ENCODE results near the gene EPHA1. TPM values are rescaled to one million over a fixed set of nuclear protein-coding genes. Genes with fewer than 3 reads are reported as not detected.
A peak's percentile ranks its signal among the peaks of the same experiment; 100 is the strongest.

The EPHA1 gene
- total and polyA plus RNA-seq, 2 donors (not counting 1 experiment from before 2014, with no cell fraction given) = 0.39 to 0.49 TPM

GRCh38 chr7:143410521-143411004, 1.9 kb upstream of the EPHA1 start:
- H3K9me3 ChIP-seq (ENCODE audit: control extremely low read depth in 1 of 3, control insufficient read depth in 2 of 3, insufficient read depth in 1 of 3, low read length in 2 of 3) = no peaks in the 10 kb centered on the region
- CTCF ChIA-PET = interaction anchor here (1.0 kb wide), 1 partner anchor 170 kb away, joined by 4 read pairs; no protein-coding TSS in a partner anchor
- peaks cover 27 to 29% of the 10 kb centered on the region in 2 donors for H3K4me1 ChIP-seq (ENCODE audit: control insufficient read depth in 2 of 2, insufficient read depth in 2 of 2, low read length in 2 of 2)
- H3K27ac Mint-ChIP-seq = no peak overlapping the region
- no peaks in the 10 kb centered on the region for H4K20me1 ChIP-seq (ENCODE audit: control insufficient read depth, insufficient read depth, low read length, poor library complexity, severe bottlenecking)
- no peaks in the 10 kb centered on the region for H3K9me3 Mint-ChIP-seq (ENCODE audit: insufficient read depth)
- 57% methylated on average over 5 of the region's 6 CpGs for WGBS (ENCODE audit: insufficient coverage)
- no peaks in the 10 kb centered on the region for H3K36me3 ChIP-seq (replicated peaks in 1 of 2; ENCODE audit: control extremely low read depth in 1 of 2, control insufficient read depth in 1 of 2, extremely low read depth in 1 of 2, insufficient read depth in 2 of 2, low read length in 1 of 2)
- H3K79me2 ChIP-seq (ENCODE audit: control insufficient read depth, insufficient read depth, low read length) = no peaks in the 10 kb centered on the region
- no peak for DNase-seq
- no peak overlapping the region for H3K4me3 ChIP-seq (ENCODE audit: control extremely low read depth in 1 of 5, extremely low read depth in 1 of 5, insufficient read depth in 1 of 5, low read depth in 2 of 5, low read length in 4 of 5)
- H3K4me2 ChIP-seq (replicated peaks; ENCODE audit: low read depth, low read length, poor library complexity, severe bottlenecking) = no peak overlapping the region
- intact Hi-C loops (cut with micrococcal nuclease) = loop anchor here (10.0 kb wide), 1 partner anchor 46 kb away; the partner anchor contains the start of gene FAM131B
- POLR2A ChIA-PET = no interaction called here
- peaks cover 0 to 41% (median 21%) of the 10 kb centered on the region in 4 experiments for H3K27me3 ChIP-seq (replicated peaks in 1 of 4; ENCODE audit: control extremely low read depth in 1 of 4, control insufficient read depth in 3 of 4, insufficient read depth in 4 of 4, low read length in 3 of 4)
- TF ChIP-seq EZH2 (IDR thresholded peaks at IDR 0.05; ENCODE audit: borderline replicate concordance, insufficient read depth, low read depth, low read length, poor library complexity, severe bottlenecking) = no peak
- no peak for TF ChIP-seq CTCF (IDR thresholded peaks at IDR 0.05)
- H3K4me3 Mint-ChIP-seq = peak overlapping the region; percentile 41
- no peak for ATAC-seq (ENCODE audit: low read depth)
- no peak overlapping the region for H3K27ac ChIP-seq (ENCODE audit: low read length in 2 of 2)
- H3K9ac ChIP-seq (ENCODE audit: low read length) = no peak overlapping the region
- H2AFZ ChIP-seq (ENCODE audit: insufficient read depth, low read depth, low read length, poor library complexity, severe bottlenecking) = no peak overlapping the region
- H3K4me1 Mint-ChIP-seq = peaks cover 29% of the 10 kb centered on the region
- H3K27me3 Mint-ChIP-seq = peaks cover 43% of the 10 kb centered on the region

GRCh38 chr7:143408252-143408685, 387 bp downstream of the EPHA1 start:
- Histone ChIP-seq H3K4me3 (ENCODE audit: control extremely low read depth in 1 of 5, extremely low read depth in 1 of 5, insufficient read depth in 1 of 5, low read depth in 2 of 5, low read length in 4 of 5) (no peak overlapping the region), H3K27me3 (replicated peaks in 1 of 4; ENCODE audit: control extremely low read depth in 1 of 4, control insufficient read depth in 3 of 4, insufficient read depth in 4 of 4, low read length in 3 of 4) (peaks cover 0 to 34% (median 16%) of the 10 kb centered on the region in 4 experiments), H3K4me2 (replicated peaks; ENCODE audit: low read depth, low read length, poor library complexity, severe bottlenecking) (peak overlapping the region; percentile 76), H4K20me1 (ENCODE audit: control insufficient read depth, insufficient read depth, low read length, poor library complexity, severe bottlenecking) (no peaks in the 10 kb centered on the region), H3K4me1 (ENCODE audit: control insufficient read depth in 2 of 2, insufficient read depth in 2 of 2, low read length in 2 of 2) (peaks cover 27 to 29% of the 10 kb centered on the region in 2 donors), H2AFZ (ENCODE audit: insufficient read depth, low read depth, low read length, poor library complexity, severe bottlenecking) (peak overlapping the region; percentile 57), H3K9ac (ENCODE audit: low read length) (no peak overlapping the region), H3K9me3 (ENCODE audit: control extremely low read depth in 1 of 3, control insufficient read depth in 2 of 3, insufficient read depth in 1 of 3, low read length in 2 of 3) (no peaks in the 10 kb centered on the region), H3K27ac (ENCODE audit: low read length in 2 of 2) (no peak overlapping the region), H3K36me3 (replicated peaks in 1 of 2; ENCODE audit: control extremely low read depth in 1 of 2, control insufficient read depth in 1 of 2, extremely low read depth in 1 of 2, insufficient read depth in 2 of 2, low read length in 1 of 2) (no peaks in the 10 kb centered on the region), H3K79me2 (ENCODE audit: control insufficient read depth, insufficient read depth, low read length) (no peaks in the 10 kb centered on the region)
- H3K27ac Mint-ChIP-seq = no peak overlapping the region
- peak overlapping the region; percentile 69 for H3K4me3 Mint-ChIP-seq
- peak; percentile 18 for ATAC-seq (ENCODE audit: low read depth)
- ChIA-PET CTCF (interaction anchor here (2.7 to 3.0 kb wide), 3 partner anchors 8 to 168 kb away, joined by 15 to 23 read pairs (median 16); no protein-coding TSS in a partner anchor), POLR2A (interaction anchor here (1.0 to 1.4 kb wide), 2 partner anchors 26 to 28 kb away, joined by 3 to 4 read pairs; no protein-coding TSS in a partner anchor)
- H3K9me3 Mint-ChIP-seq (ENCODE audit: insufficient read depth) = no peaks in the 10 kb centered on the region
- DNase-seq = no peak
- intact Hi-C loops (cut with micrococcal nuclease) = loop anchor here (2.0 kb wide), 1 partner anchor 27 kb away; the partner anchor contains the start of gene ZYX
- peaks cover 29% of the 10 kb centered on the region for H3K4me1 Mint-ChIP-seq
- no peak for TF ChIP-seq EZH2 (IDR thresholded peaks at IDR 0.05; ENCODE audit: borderline replicate concordance, insufficient read depth, low read depth, low read length, poor library complexity, severe bottlenecking)
- TF ChIP-seq CTCF (IDR thresholded peaks at IDR 0.05) = no peak
- 13% methylated on average over 17 of the region's 20 CpGs for WGBS (ENCODE audit: insufficient coverage)
- H3K27me3 Mint-ChIP-seq = peaks cover 31% of the 10 kb centered on the region
